PC-9 (cell line): ENCODE data around the gene RFK.

ENCODE experiments used
- CTCF ChIP-seq: fragments of 200-600 bp; sonication (generic); conservative IDR thresholded peaks from 2 replicates; pipeline ENCODE4 v1.6.1; 2017; ENCODE audit warnings: mixed run types, antibody characterized with exemption, mild to moderate bottlenecking, moderate library complexity
- EZH2 ChIP-seq: fragments of 200-600 bp; sonication (generic); IDR thresholded peaks from 2 replicates; pipeline ENCODE4 v1.8.0; 2017; ENCODE audit warnings: antibody characterized with exemption, low read depth

GRCh38 chr9:76433836-76434235, 39.6 kb upstream of the RFK start:
- TF ChIP-seq CTCF = no peak
- no peak for TF ChIP-seq EZH2
